Measurements from ENCODE around the gene ABHD16A.

The ABHD16A gene

DNA sequence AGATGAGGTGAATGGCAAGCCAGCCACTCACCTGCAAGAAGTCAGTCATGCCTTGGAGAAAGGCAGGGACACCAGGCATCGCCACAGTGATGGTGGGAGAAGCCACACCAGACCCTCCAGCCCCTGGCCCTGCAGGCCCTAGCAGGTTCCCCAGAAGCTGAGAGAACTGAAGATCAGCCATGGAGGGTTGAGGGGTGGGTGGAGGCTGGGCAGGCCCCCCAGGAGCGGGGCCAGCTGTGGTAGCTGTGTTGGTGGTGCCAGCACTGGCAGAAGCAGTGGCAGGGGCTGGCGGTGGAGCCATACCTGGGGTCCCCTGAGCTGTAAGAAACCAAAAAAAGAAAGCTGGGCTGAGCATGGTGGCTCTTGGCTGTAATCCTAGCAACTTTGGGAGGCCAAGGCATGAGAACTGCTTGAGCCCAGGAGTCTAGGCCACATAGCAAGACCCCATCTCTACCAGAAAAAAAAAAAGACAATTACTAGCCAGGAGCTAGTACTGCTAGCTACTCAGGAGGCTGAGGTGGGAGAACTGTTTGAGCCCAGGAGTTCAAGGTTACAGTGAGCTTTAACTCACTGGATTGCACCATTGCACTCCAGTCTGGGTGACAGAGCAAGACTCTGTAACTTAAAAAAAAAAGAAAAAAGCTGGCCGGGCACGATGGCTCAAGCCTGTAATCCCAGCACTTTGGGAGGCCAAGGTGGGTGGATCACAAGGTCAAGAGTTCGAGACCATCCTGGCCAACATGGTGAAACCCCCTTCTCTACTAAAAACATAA, 60.1 kb downstream of the ABHD16A start:
- DNase-seq = no peak

DNA sequence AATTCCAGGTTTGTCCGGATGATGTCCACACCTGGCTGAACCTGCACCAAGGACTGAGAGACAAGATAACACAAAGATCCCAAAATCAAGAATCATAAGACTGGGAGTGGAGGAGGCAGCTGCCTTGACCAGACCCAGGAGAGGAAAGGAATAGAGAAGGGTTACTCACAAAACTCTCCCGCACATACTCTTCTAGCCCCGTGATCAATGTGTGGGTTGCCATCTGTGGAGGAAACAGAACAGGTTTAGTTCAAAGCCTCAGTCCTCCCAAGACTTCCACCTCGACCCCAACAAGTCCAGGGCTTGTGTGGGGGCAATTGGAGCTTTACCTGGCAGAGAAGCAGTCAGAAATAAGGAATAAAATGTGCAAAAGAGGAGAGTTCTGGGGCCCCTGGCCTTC, 61.8 kb downstream of the ABHD16A start:
- DNase-seq = no peak

DNA sequence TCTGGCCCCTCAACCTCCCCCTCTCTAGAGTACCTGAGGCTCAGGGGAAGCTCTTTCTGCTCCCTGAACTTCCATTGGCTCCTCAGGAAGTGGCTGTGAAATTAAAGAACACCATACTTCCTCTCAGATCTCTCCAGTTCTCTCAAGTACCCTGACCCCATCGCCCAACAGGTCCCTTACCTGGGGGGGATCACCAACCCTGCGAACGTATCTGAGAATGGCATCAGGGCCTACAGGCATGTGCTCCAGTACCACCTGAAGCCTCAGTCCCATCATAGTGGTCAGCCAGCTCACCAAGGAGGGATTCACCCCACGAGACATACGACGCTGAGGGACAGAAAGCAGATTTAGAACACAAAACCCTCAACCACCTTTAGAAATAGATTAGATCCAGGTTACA, 62.5 kb downstream of the ABHD16A start:
- no peak for DNase-seq

- no peak for DNase-seq
Observed at GRCh38 chr6:31639449-31639861, 63.7 kb downstream of the ABHD16A start.

- no peak for DNase-seq
Observed at GRCh38 chr6:31639043-31639442, 64.1 kb downstream of the ABHD16A start.

Data from hypothalamus (tissue), 51 donors.